ENCODE results near the gene PPCDC. TPM values are rescaled to one million over a fixed set of nuclear protein-coding genes. Genes with fewer than 3 reads are reported as not detected.

PPCDC gene
- total and polyA plus RNA-seq, 4 donors = 7.4 to 9.3 (median 8.4) TPM

DNA sequence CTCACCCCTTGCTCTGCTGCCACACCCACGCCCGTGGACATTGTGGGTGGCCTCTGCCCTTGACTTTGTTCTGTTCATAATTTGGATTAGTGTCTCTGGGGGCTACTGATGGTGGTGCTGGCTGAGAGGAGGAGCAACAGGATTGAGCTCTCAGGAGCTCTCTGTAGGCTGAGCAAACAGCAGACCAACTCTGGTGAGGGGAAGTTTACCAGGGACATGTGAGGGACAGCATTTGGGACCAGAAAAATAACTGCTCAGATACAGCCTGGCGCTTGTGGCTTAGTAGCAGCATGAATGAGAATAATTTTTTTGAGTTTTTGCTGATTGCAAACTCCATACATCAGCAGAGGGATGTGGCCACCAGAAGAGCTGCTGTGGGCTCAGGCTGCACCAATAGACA is 14.8 kb downstream of the PPCDC start:
- no peak overlapping the region for H3K4me3 ChIP-seq (ENCODE audit: low read depth in 1 of 3, low read length in 3 of 3)
- WGBS = 82% methylated on average over 3 of the region's 3 CpGs
- H3K27me3 ChIP-seq (ENCODE audit: control insufficient read depth in 4 of 4, insufficient read depth in 4 of 4, low read length in 3 of 4) = no peaks in the 10 kb centered on the region
- H3K9ac ChIP-seq (ENCODE audit: low read depth in 1 of 2, low read length in 2 of 2) = no peak overlapping the region
- TF ChIP-seq EGR1 (IDR thresholded peaks at IDR 0.05; ENCODE audit: low read depth in 2 of 2) (no peak), SP1 (IDR thresholded peaks at IDR 0.05) (no peak), GABPA (IDR thresholded peaks at IDR 0.05 in 1 of 2, conservative IDR thresholded peaks at IDR 0.05 in 1 of 2) (no peak), FOXA2 (IDR thresholded peaks at IDR 0.05) (no peak), YY1 (IDR thresholded peaks at IDR 0.05) (no peak), HNF4A (conservative IDR thresholded peaks at IDR 0.05) (no peak)
- TF ChIP-seq, protein P1, sequence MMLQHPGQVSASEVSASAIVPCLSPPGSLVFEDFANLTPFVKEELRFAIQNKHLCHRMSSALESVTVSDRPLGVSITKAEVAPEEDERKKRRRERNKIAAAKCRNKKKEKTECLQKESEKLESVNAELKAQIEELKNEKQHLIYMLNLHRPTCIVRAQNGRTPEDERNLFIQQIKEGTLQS (IDR thresholded peaks at IDR 0.05) = no peak
- TF ChIP-seq, protein P2, sequence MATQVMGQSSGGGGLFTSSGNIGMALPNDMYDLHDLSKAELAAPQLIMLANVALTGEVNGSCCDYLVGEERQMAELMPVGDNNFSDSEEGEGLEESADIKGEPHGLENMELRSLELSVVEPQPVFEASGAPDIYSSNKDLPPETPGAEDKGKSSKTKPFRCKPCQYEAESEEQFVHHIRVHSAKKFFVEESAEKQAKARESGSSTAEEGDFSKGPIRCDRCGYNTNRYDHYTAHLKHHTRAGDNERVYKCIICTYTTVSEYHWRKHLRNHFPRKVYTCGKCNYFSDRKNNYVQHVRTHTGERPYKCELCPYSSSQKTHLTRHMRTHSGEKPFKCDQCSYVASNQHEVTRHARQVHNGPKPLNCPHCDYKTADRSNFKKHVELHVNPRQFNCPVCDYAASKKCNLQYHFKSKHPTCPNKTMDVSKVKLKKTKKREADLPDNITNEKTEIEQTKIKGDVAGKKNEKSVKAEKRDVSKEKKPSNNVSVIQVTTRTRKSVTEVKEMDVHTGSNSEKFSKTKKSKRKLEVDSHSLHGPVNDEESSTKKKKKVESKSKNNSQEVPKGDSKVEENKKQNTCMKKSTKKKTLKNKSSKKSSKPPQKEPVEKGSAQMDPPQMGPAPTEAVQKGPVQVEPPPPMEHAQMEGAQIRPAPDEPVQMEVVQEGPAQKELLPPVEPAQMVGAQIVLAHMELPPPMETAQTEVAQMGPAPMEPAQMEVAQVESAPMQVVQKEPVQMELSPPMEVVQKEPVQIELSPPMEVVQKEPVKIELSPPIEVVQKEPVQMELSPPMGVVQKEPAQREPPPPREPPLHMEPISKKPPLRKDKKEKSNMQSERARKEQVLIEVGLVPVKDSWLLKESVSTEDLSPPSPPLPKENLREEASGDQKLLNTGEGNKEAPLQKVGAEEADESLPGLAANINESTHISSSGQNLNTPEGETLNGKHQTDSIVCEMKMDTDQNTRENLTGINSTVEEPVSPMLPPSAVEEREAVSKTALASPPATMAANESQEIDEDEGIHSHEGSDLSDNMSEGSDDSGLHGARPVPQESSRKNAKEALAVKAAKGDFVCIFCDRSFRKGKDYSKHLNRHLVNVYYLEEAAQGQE (IDR thresholded peaks at IDR 0.05) = no peak
- no peak for DNase-seq (ENCODE audit: low spot score)
- H3K9me3 ChIP-seq (ENCODE audit: control insufficient read depth in 4 of 4, low read length in 3 of 4) = no peaks in the 10 kb centered on the region
- H3K27ac ChIP-seq (ENCODE audit: low read depth in 1 of 2, low read length in 2 of 2) = no peak overlapping the region
- peaks cover 0 to 4% (median 2%) of the 10 kb centered on the region in 4 donors for H3K4me1 ChIP-seq (ENCODE audit: control insufficient read depth in 4 of 4, insufficient read depth in 4 of 4, low read length in 3 of 4)
- H3K36me3 ChIP-seq (ENCODE audit: control insufficient read depth in 4 of 4, insufficient read depth in 3 of 4, low read depth in 1 of 4, low read length in 3 of 4) = no peaks in the 10 kb centered on the region

DNA sequence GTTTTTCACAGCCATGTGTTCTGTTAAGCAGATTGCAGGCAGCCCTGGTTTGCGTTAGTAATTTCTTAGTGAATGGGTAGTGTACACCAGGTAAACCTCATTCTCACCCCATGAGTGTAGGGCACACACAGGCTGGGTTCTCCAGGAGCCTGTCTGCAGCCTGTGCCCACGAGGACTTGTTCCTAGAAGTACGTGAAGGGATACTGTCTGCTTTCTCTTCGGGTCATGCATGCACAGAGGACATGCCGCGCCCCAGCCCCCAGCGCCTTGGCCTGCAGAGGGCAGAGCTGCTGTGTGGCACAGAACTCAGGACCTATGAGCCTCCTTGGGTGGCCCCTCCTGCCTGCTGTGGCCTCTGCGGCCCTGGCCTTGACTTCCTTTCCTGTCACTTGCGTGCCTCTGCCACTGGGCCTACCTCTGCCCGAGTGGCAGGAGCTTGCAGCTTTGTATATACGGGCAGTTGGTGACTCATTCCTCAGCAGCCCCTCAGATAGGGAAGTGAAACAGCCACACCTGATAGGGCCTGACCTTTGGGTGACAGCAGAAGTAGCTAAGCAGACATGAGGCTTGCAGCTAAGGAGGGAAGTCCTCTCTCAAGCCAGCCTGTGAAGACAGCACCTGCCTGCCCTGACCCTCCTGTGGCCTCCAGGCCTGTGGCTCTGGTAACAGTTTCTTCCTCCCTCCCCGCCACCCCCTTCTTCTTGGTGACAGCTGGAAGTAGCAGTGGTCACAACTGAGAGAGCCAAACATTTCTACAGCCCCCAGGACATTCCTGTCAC is 19.5 kb downstream of the PPCDC start:
- Histone ChIP-seq H3K27me3 (ENCODE audit: control insufficient read depth in 4 of 4, insufficient read depth in 4 of 4, low read length in 3 of 4) (no peaks in the 10 kb centered on the region), H3K27ac (ENCODE audit: low read depth in 1 of 2, low read length in 2 of 2) (peak overlapping the region; percentile 84 to 90), H3K4me1 (ENCODE audit: control insufficient read depth in 4 of 4, insufficient read depth in 4 of 4, low read length in 3 of 4) (peaks cover 2 to 26% (median 14%) of the 10 kb centered on the region in 4 donors), H3K9ac (ENCODE audit: low read depth in 1 of 2, low read length in 2 of 2) (no peak overlapping the region), H3K9me3 (ENCODE audit: control insufficient read depth in 4 of 4, low read length in 3 of 4) (no peaks in the 10 kb centered on the region), H3K36me3 (ENCODE audit: control insufficient read depth in 4 of 4, insufficient read depth in 3 of 4, low read depth in 1 of 4, low read length in 3 of 4) (no peaks in the 10 kb centered on the region), H3K4me3 (ENCODE audit: low read depth in 1 of 3, low read length in 3 of 3) (no peak overlapping the region)
- WGBS = 62% methylated on average over 12 of the region's 12 CpGs
- TF ChIP-seq RXRA (IDR thresholded peaks at IDR 0.05) (peak in 1 of 2 donors; percentile 40), NR2F2 (IDR thresholded peaks at IDR 0.05) (peak; percentile 77), GABPA (IDR thresholded peaks at IDR 0.05 in 1 of 2, conservative IDR thresholded peaks at IDR 0.05 in 1 of 2) (no peak), SP1 (IDR thresholded peaks at IDR 0.05) (peak; percentile 12), RAD21 (IDR thresholded peaks at IDR 0.05) (peak; percentile 54 to 77), JUND (IDR thresholded peaks at IDR 0.05) (peak; percentile 56 to 73), TAF1 (conservative IDR thresholded peaks at IDR 0.05) (no peak)
- TF ChIP-seq, protein P3, sequence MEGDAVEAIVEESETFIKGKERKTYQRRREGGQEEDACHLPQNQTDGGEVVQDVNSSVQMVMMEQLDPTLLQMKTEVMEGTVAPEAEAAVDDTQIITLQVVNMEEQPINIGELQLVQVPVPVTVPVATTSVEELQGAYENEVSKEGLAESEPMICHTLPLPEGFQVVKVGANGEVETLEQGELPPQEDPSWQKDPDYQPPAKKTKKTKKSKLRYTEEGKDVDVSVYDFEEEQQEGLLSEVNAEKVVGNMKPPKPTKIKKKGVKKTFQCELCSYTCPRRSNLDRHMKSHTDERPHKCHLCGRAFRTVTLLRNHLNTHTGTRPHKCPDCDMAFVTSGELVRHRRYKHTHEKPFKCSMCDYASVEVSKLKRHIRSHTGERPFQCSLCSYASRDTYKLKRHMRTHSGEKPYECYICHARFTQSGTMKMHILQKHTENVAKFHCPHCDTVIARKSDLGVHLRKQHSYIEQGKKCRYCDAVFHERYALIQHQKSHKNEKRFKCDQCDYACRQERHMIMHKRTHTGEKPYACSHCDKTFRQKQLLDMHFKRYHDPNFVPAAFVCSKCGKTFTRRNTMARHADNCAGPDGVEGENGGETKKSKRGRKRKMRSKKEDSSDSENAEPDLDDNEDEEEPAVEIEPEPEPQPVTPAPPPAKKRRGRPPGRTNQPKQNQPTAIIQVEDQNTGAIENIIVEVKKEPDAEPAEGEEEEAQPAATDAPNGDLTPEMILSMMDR (IDR thresholded peaks at IDR 0.05; ENCODE audit: low read depth, low read length, missing input control) = peak; percentile 31
- peak; percentile 66 for DNase-seq (ENCODE audit: low spot score)
